Upper lobe of left lung (tissue), 6 donors: ENCODE data around the gene SLC8A2. TPM values are rescaled to one million over a fixed set of nuclear protein-coding genes. Genes with fewer than 3 reads are reported as not detected.
A peak's percentile ranks its signal among the peaks of the same experiment; 100 is the strongest.

Source experiments
- ATAC-seq, 2 donors: fragments of 200-7000 bp; cut with Tn5 transposase; one replicate each; pipeline ENCODE4 v1.9.1; 2022; ENCODE audit warnings: mild to moderate bottlenecking in 2 of 2, moderate library complexity in 2 of 2; ENCODE audit not compliant: low FRiP score in 2 of 2
- DNase-seq, 2 donors: peaks; one replicate each; pipeline ENCODE4 v3.0.0-alpha.2; 2019 to 2020
- H3K27ac ChIP-seq, 4 donors: fragments of 200-600 bp; sonication (generic); one replicate each; pipeline ENCODE4 v1.5.1; 2016 to 2019
- H3K27me3 ChIP-seq, 4 donors: fragments of 200-600 bp; sonication (generic); one replicate each; pipeline ENCODE4 v1.5.1; 2017 to 2019
- H3K36me3 ChIP-seq, 4 donors: fragments of 200-600 bp; sonication (generic); one replicate each; pipeline ENCODE4 v1.5.1; 2016 to 2019
- H3K4me1 ChIP-seq, 4 donors: fragments of 200-600 bp; sonication (generic); one replicate each; pipeline ENCODE4 v1.5.1; 2018 to 2019
- H3K4me3 ChIP-seq, 4 donors: fragments of 200-600 bp; sonication (generic); one replicate each; pipeline ENCODE4 v1.5.1; 2017 to 2019; ENCODE audit warnings: mild to moderate bottlenecking in 2 of 4, moderate library complexity in 1 of 4
- H3K9me3 ChIP-seq, 4 donors: fragments of 200-600 bp; sonication (generic); one replicate each; pipeline ENCODE4 v1.5.1; 2018 to 2019
- EP300 ChIP-seq, 4 donors: sonication (generic); formaldehyde crosslinking; IDR thresholded peaks; one replicate each; pipeline ENCODE4 v1.5.1; 2017; ENCODE audit warnings: antibody characterized with exemption in 4 of 4, control low read depth in 2 of 4
- POLR2A ChIP-seq, 4 donors: fragments of 450-650 bp; IDR thresholded peaks; one replicate each; pipeline ENCODE4 v1.5.1; 2016 to 2017; ENCODE audit warnings: antibody characterized with exemption in 4 of 4, mild to moderate bottlenecking in 2 of 4
- POLR2AphosphoS5 ChIP-seq, 2 donors: sonication (generic); formaldehyde crosslinking; IDR thresholded peaks; one replicate each; pipeline ENCODE4 v1.5.1; 2017; ENCODE audit warnings: antibody characterized with exemption in 2 of 2
- WGBS, 2 donors: methylation state at CpG; one replicate each; pipeline ENCODE4 v1.1.5; 2017 to 2018; 5-methylcytosine and 5-hydroxymethylcytosine counted together
- total RNA-seq, 6 donors: library from RNA; depleted of rRNA in 4 of 6; stranded (reverse); fragments of >200 nt in 4 of 6; gene quantifications; one replicate each; pipeline versions ENCODE4 v1.1.0 to v1.2.1, GENCODE V29; 2016 to 2021
- TF ChIP-seq, protein P1 (sequence below), 6 experiments: fragments of 450-650 bp in 4 of 6; fragments of 200-600 bp in 2 of 6; sonication (generic) in 2 of 6; IDR thresholded peaks; one replicate each; pipeline ENCODE4 v1.5.1; 2016 to 2019; ENCODE audit warnings: antibody characterized with exemption in 6 of 6
- donor health status: DM: no; HTN: no; CAD: no; lungs with moderate emphysema.
- donor health status: DM: no; HTN: yes; CAD: no; lungs with severe emphysema.

SLC8A2 gene
- total RNA-seq, 6 donors from 2014 or later: 0.11 to 0.64 (median 0.15) TPM; not detected in 3

GRCh38 chr19:47430041-47430802, 41.5 kb downstream of the SLC8A2 start:
- Histone ChIP-seq H3K27ac (no peak overlapping the region), H3K27me3 (peaks cover 0 to 33% (median 17%) of the 10 kb centered on the region in 4 donors), H3K4me3 (peak overlapping the region in 2 of 4 donors; percentile 4 to 28), H3K36me3 (no peaks in the 10 kb centered on the region), H3K4me1 (peaks cover 18 to 32% (median 24%) of the 10 kb centered on the region in 4 donors), H3K9me3 (no peaks in the 10 kb centered on the region)
- peak; percentile 41 to 87 for DNase-seq
- TF ChIP-seq EP300 (IDR thresholded peaks at IDR 0.05): no peak
- TF ChIP-seq, protein P1, sequence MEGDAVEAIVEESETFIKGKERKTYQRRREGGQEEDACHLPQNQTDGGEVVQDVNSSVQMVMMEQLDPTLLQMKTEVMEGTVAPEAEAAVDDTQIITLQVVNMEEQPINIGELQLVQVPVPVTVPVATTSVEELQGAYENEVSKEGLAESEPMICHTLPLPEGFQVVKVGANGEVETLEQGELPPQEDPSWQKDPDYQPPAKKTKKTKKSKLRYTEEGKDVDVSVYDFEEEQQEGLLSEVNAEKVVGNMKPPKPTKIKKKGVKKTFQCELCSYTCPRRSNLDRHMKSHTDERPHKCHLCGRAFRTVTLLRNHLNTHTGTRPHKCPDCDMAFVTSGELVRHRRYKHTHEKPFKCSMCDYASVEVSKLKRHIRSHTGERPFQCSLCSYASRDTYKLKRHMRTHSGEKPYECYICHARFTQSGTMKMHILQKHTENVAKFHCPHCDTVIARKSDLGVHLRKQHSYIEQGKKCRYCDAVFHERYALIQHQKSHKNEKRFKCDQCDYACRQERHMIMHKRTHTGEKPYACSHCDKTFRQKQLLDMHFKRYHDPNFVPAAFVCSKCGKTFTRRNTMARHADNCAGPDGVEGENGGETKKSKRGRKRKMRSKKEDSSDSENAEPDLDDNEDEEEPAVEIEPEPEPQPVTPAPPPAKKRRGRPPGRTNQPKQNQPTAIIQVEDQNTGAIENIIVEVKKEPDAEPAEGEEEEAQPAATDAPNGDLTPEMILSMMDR (IDR thresholded peaks at IDR 0.05): peak in 5 of 6 experiments; percentile 30 to 83 (median 59)
- WGBS, 2 donors: 7 to 18% methylated on average over 16 to 55 of the region's 69 CpGs
- peak; percentile 54 to 62 for ATAC-seq

GRCh38 chr19:47429140-47429793, 42.4 kb downstream of the SLC8A2 start:
- Histone ChIP-seq H3K4me3 (no peak overlapping the region), H3K27ac (no peak overlapping the region), H3K27me3 (peaks cover 0 to 33% (median 17%) of the 10 kb centered on the region in 4 donors), H3K4me1 (peaks cover 18 to 32% (median 24%) of the 10 kb centered on the region in 4 donors), H3K36me3 (no peaks in the 10 kb centered on the region), H3K9me3 (no peaks in the 10 kb centered on the region)
- DNase-seq (no peak), ATAC-seq (no peak)
- TF ChIP-seq POLR2AphosphoS5 (IDR thresholded peaks at IDR 0.05) (no peak), EP300 (IDR thresholded peaks at IDR 0.05) (no peak), POLR2A (IDR thresholded peaks at IDR 0.05) (no peak)
- TF ChIP-seq, protein P1 (IDR thresholded peaks at IDR 0.05): no peak
- 22 to 24% methylated on average over 9 to 16 of the region's 20 CpGs for WGBS, 2 donors

DNA sequence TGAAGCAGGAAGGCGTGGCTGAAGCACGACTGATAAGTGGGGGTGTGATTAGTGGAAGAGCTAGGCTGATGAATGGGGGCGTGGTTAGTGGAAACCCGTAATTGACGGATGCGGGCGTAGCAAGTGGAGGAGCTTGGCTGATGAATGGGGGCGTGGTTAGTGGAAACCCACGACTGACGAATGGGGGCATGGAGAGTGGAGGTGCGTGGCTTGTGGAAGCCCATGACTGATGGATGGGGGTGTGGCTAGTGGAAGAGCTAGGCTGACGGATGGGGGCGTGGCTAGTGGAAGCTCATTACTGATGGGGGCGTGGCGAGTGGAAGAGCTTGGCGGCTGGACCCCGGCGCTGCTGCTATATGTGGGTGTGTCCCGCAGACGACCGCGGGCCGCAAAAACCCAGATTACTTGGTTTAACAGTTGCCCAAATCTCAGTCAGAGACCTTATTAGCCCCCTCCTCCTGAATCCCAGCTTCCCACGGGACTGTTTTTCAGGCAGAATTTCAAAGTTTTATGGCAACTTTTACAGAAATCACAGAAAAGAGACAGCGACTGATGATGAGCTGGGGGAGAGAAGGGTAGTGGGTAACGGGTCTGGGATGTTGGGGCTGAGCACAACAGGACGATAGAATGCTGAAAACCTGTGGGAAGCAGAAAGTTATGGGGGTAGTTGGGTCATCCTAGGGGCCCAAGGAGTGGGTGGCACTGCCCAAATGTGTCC, 43.4 kb downstream of the SLC8A2 start:
- 1 to 2% methylated on average over 24 to 27 of the region's 27 CpGs for WGBS, 2 donors
- Histone ChIP-seq H3K36me3 (no peaks in the 10 kb centered on the region), H3K27me3 (peaks cover 0 to 39% (median 17%) of the 10 kb centered on the region in 4 donors), H3K4me3 (no peak overlapping the region), H3K4me1 (peaks cover 18 to 32% (median 24%) of the 10 kb centered on the region in 4 donors), H3K27ac (no peak overlapping the region), H3K9me3 (no peaks in the 10 kb centered on the region)
- ATAC-seq (peak; percentile 65 to 94), DNase-seq (peak in 1 of 2 donors; percentile 85)
- no peak for TF ChIP-seq POLR2AphosphoS5 (IDR thresholded peaks at IDR 0.05)
- TF ChIP-seq POLR2A (IDR thresholded peaks at IDR 0.05): no peak
- TF ChIP-seq EP300 (IDR thresholded peaks at IDR 0.05): no peak
- TF ChIP-seq, protein P1 (IDR thresholded peaks at IDR 0.05): no peak

DNA sequence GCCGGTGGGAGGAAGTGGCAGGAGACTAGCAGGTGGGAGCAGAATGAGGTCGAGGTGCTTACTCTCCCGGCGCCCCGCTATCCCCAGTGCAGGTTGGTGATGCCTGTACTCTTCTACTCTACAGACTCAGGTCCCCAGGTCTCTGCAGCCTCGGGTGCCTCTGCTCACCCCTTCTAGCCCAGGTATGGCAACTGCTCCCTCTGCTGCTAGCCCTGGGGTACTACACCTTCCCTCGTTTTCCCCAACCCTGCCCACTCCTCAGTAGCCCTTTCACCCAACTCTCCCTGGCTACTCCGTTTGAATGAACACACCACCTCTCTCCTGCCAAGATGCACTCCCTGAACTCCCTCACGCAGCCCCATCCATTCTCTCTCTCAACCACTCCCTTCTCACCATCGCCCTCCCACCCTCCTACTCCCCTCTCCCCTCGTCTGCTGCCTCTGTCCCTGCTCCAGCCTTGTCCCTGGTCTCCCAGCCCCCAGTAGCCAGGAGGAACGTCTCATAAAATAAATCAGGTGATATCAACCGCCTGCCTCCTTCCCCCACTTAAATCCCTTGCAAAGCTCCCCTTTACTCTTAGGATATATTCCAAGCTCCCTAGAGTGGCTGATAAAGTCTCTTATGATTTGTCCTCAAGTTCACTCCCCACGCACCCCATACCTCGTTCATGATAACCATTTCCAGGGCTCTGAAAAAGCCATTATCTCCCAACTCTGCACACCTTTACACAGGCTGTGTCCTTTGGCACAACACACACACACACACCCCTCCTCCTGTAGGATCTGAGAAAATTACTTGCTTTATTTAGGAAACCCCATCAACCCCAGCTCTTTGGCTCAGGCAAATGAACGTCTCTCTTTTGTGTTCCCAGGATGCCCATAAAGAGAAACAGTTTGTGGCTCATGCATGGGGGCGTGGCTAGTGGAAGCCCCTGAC, 44.2 kb downstream of the SLC8A2 start:
- no peak overlapping the region for H3K4me3 ChIP-seq
- DNase-seq (peak in 1 of 2 donors; percentile 61), ATAC-seq (peak; percentile 80 to 81)
- no peak for TF ChIP-seq POLR2A (IDR thresholded peaks at IDR 0.05)
- TF ChIP-seq POLR2AphosphoS5 (IDR thresholded peaks at IDR 0.05): no peak
- no peak for TF ChIP-seq EP300 (IDR thresholded peaks at IDR 0.05)
- TF ChIP-seq, protein P1 (IDR thresholded peaks at IDR 0.05): peak; percentile 81 to 89 (median 86)
- H3K4me1 ChIP-seq: peaks cover 18 to 32% (median 24%) of the 10 kb centered on the region in 4 donors
- no peak overlapping the region for H3K27ac ChIP-seq
- H3K27me3 ChIP-seq: peaks cover 0 to 45% (median 18%) of the 10 kb centered on the region in 4 donors
- 7 to 8% methylated on average over 17 of the region's 17 CpGs for WGBS, 2 donors
- H3K9me3 ChIP-seq: no peaks in the 10 kb centered on the region
- H3K36me3 ChIP-seq: no peaks in the 10 kb centered on the region
